H9 (cell line): Measurements from ENCODE around the gene RRAGC. TPM values are rescaled to one million over a fixed set of nuclear protein-coding genes. Genes with fewer than 3 reads are reported as not detected.

Source experiments
- DNase-seq: peaks from one replicate; pipeline ENCODE4 v3.0.0-alpha.2; 2017
- H2AFZ ChIP-seq: one replicate; pipeline ENCODE4 v1.6.1; 2013; ENCODE audit warnings: mild to moderate bottlenecking, low read length, control low read depth, moderate library complexity
- H2AK5ac ChIP-seq: 2 replicates; pipeline ENCODE4 v1.6.1; 2013; ENCODE audit warnings: low read length, control low read depth, mixed read lengths; ENCODE audit not compliant: insufficient read length
- H2BK120ac ChIP-seq: one replicate; pipeline ENCODE4 v1.6.1; 2013; ENCODE audit warnings: low read depth, mild to moderate bottlenecking, low read length, control low read depth, inconsistent platforms; ENCODE audit not compliant: poor library complexity, severe bottlenecking
- H2BK12ac ChIP-seq: 2 replicates; pipeline ENCODE4 v1.6.1; 2013; ENCODE audit warnings: low read length, control low read depth, mixed read lengths, low read depth; ENCODE audit not compliant: insufficient read length
- H2BK15ac ChIP-seq: 2 replicates; pipeline ENCODE4 v1.6.1; 2013; ENCODE audit warnings: low read depth, low read length, control low read depth
- H2BK20ac ChIP-seq: one replicate; pipeline ENCODE4 v1.6.1; 2013; ENCODE audit warnings: low read depth, mild to moderate bottlenecking, low read length, control low read depth, inconsistent platforms; ENCODE audit not compliant: poor library complexity, severe bottlenecking
- H2BK5ac ChIP-seq: 2 replicates; pipeline ENCODE4 v1.6.1; 2013; ENCODE audit warnings: low read length, control low read depth, mixed read lengths; ENCODE audit not compliant: insufficient read length
- H3K14ac ChIP-seq: 2 replicates; pipeline ENCODE4 v1.6.1; 2013; ENCODE audit warnings: low read length, control low read depth; ENCODE audit not compliant: insufficient read depth
- H3K18ac ChIP-seq: 2 replicates; pipeline ENCODE4 v1.6.1; 2013; ENCODE audit warnings: low read depth, mild to moderate bottlenecking, mixed read lengths, low read length, control low read depth; ENCODE audit not compliant: insufficient read length
- H3K23ac ChIP-seq: 2 replicates; pipeline ENCODE4 v1.6.1; 2013; ENCODE audit warnings: low read length, control low read depth, mixed read lengths, low read depth; ENCODE audit not compliant: insufficient read length
- H3K23me2 ChIP-seq: 2 replicates; pipeline ENCODE4 v1.6.1; 2013; ENCODE audit warnings: low read depth, mild to moderate bottlenecking, mixed read lengths, low read length, control low read depth; ENCODE audit not compliant: insufficient read length, poor library complexity, severe bottlenecking
- H3K27ac ChIP-seq: 2 replicates; pipeline ENCODE4 v1.5.1; 2013; ENCODE audit warnings: low read length, control low read depth, mixed read lengths, low read depth; ENCODE audit not compliant: insufficient read length
- H3K27me3 ChIP-seq: 2 replicates; pipeline ENCODE4 v1.6.1; 2013; ENCODE audit warnings: low read length, control low read depth, inconsistent platforms; ENCODE audit not compliant: insufficient read depth
- H3K4ac ChIP-seq: 2 replicates; pipeline ENCODE4 v1.6.1; 2013; ENCODE audit warnings: low read depth, mild to moderate bottlenecking, control low read depth, inconsistent platforms, low read length, moderate library complexity
- H3K4me1 ChIP-seq: 2 replicates; pipeline ENCODE4 v1.6.1; 2013; ENCODE audit warnings: low read length, control low read depth, inconsistent platforms; ENCODE audit not compliant: insufficient read depth
- H3K4me2 ChIP-seq: 2 replicates; pipeline ENCODE4 v1.6.1; 2013; ENCODE audit warnings: low read length, control low read depth, mixed read lengths; ENCODE audit not compliant: insufficient read length, insufficient read depth
- H3K56ac ChIP-seq: 2 replicates; pipeline ENCODE4 v1.6.1; 2013; ENCODE audit warnings: low read depth, mild to moderate bottlenecking, mixed read lengths, low read length, control low read depth; ENCODE audit not compliant: insufficient read length
- H3K79me1 ChIP-seq: 2 replicates; pipeline ENCODE4 v1.6.1; 2013; ENCODE audit warnings: low read depth, mild to moderate bottlenecking, moderate library complexity, low read length, control low read depth, inconsistent platforms; ENCODE audit not compliant: insufficient read depth, poor library complexity, severe bottlenecking
- H3K79me2 ChIP-seq: 2 replicates; pipeline ENCODE4 v1.6.1; 2013; ENCODE audit warnings: low read length, control low read depth, inconsistent platforms; ENCODE audit not compliant: insufficient read depth
- H3K9ac ChIP-seq: 2 replicates; pipeline ENCODE4 v1.6.1; 2013; ENCODE audit warnings: low read length, control low read depth, mixed read lengths; ENCODE audit not compliant: insufficient read length; ENCODE audit errors: extremely low read depth
- H3K9me3 ChIP-seq: one replicate; pipeline ENCODE4 v1.6.1; 2013; ENCODE audit warnings: low read depth, low read length, inconsistent platforms; ENCODE audit not compliant: control insufficient read depth
- H3T11ph ChIP-seq: one replicate; pipeline ENCODE4 v1.6.1; 2013; ENCODE audit warnings: mild to moderate bottlenecking, low read length, control low read depth, inconsistent platforms
- H4K20me1 ChIP-seq: one replicate; pipeline ENCODE4 v1.6.1; 2013; ENCODE audit not compliant: control insufficient read depth, insufficient read length, insufficient read depth
- H4K5ac ChIP-seq: 2 replicates; pipeline ENCODE4 v1.6.1; 2013; ENCODE audit warnings: low read depth, mild to moderate bottlenecking, mixed read lengths, low read length, control low read depth; ENCODE audit not compliant: insufficient read length
- H4K8ac ChIP-seq: replicated peaks from 2 replicates; pipeline ENCODE4 v1.6.1; 2013; ENCODE audit warnings: low read length, control low read depth, mixed read lengths, low read depth; ENCODE audit not compliant: insufficient read length
- H4K91ac ChIP-seq: 2 replicates; pipeline ENCODE4 v1.6.1; 2013; ENCODE audit warnings: low read depth, mild to moderate bottlenecking, moderate library complexity, mixed read lengths, low read length, control low read depth; ENCODE audit not compliant: insufficient read length
- H3K27ac Mint-ChIP-seq, 3 experiments: 2 replicates in 2 of 3; 3 replicates in 1 of 3; pipeline ENCODE4 v1.8.0; 2020 to 2021; ENCODE audit warnings: mixed read lengths in 3 of 3, mild to moderate bottlenecking in 1 of 3, moderate library complexity in 1 of 3
- H3K27me3 Mint-ChIP-seq: 2 replicates; pipeline ENCODE4 v1.8.0; 2021; ENCODE audit warnings: low read depth, mild to moderate bottlenecking, moderate library complexity, mixed read lengths
- H3K36me3 Mint-ChIP-seq, 3 experiments: 2 replicates in 2 of 3; 3 replicates in 1 of 3; pipeline ENCODE4 v1.8.0; 2020 to 2021; ENCODE audit warnings: low read depth in 3 of 3, mixed read lengths in 3 of 3; ENCODE audit not compliant: insufficient read depth in 1 of 3
- H3K4me1 Mint-ChIP-seq, 2 experiments: 2 replicates each; pipeline ENCODE4 v1.8.0; 2020; ENCODE audit warnings: mixed read lengths in 2 of 2
- H3K4me3 Mint-ChIP-seq, 2 experiments: 2 replicates in 1 of 2; 3 replicates in 1 of 2; pipeline ENCODE4 v1.8.0; 2020 to 2021; ENCODE audit warnings: mild to moderate bottlenecking in 2 of 2, mixed read lengths in 2 of 2, moderate library complexity in 1 of 2
- H3K9me3 Mint-ChIP-seq, 2 experiments: 2 replicates in 1 of 2; 3 replicates in 1 of 2; pipeline ENCODE4 v1.8.0; 2020; ENCODE audit warnings: mild to moderate bottlenecking in 2 of 2, mixed read lengths in 2 of 2, moderate library complexity in 1 of 2
- WGBS: extraction: QIAGEN DNeasy Blood & Tissue Kit; methylation state at CpG from one replicate; pipeline ENCODE4 v1.1.7; 2013; ENCODE audit warnings: missing lambda C conversion rate, low lambda C conversion rate, mixed read lengths; ENCODE audit not compliant: insufficient read length; ENCODE audit errors: extremely low coverage; 5-methylcytosine and 5-hydroxymethylcytosine counted together
- total RNA-seq: library from RNA; stranded (reverse); gene quantifications from 2 replicates; pipeline ENCODE4 v1.2.1, GENCODE V29; 2021
- TF ChIP-seq, protein P1 (sequence below): fragments of 200-600 bp; sonication (generic); conservative IDR thresholded peaks from 3 replicates; pipeline ENCODE4 v1.8.0; 2021; ENCODE audit warnings: antibody characterized with exemption, mild to moderate bottlenecking

The RRAGC gene
- total RNA-seq, 1 experiment from 2014 or later, result 17.9 TPM

DNA sequence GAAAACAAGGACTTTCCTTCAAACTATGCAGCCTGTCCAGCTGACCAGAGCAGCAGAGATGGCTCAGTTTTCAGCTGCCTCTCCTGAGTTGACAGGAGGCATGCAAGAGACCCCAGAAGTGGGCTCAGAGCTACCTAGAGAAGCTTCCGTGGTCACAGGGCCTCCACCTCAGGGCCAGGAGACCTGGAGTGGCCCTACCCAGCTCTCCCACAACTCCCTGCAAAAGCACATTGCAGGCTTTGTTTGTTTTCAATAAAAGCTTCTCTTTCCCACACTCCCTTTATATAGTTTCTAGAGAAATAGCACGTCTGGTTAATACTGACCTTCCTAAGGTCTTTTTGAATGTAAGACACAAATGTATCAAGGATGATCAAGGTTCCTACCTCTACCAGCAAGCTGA is 40.1 kb downstream of the RRAGC start:
- Histone ChIP-seq H4K5ac (no peak overlapping the region), H3K18ac (no peak overlapping the region), H3K79me2 (no peaks in the 10 kb centered on the region), H2AFZ (no peak overlapping the region), H2BK15ac (no peak overlapping the region), H3K4ac (no peak overlapping the region), H4K20me1 (no peaks in the 10 kb centered on the region), H4K8ac (no peak overlapping the region), H3K23ac (no peak overlapping the region), H3K27ac (no peak overlapping the region), H3K27me3 (peaks cover 9% of the 10 kb centered on the region), H3K4me2 (no peak overlapping the region), H3K56ac (no peak overlapping the region), H3K4me1 (no peaks in the 10 kb centered on the region), H2BK20ac (no peak overlapping the region), H3K14ac (no peak overlapping the region), H3T11ph (no peak overlapping the region), H3K9ac (no peak overlapping the region), H2AK5ac (no peak overlapping the region), H2BK12ac (no peak overlapping the region), H3K79me1 (no peaks in the 10 kb centered on the region), H3K23me2 (peaks cover 9% of the 10 kb centered on the region), H3K9me3 (no peaks in the 10 kb centered on the region), H2BK120ac (no peak overlapping the region), H2BK5ac (no peak overlapping the region), H4K91ac (no peak overlapping the region)
- Mint-ChIP-seq H3K27me3 (peaks cover 65% of the 10 kb centered on the region), H3K4me3 (no peak overlapping the region), H3K27ac (no peak overlapping the region), H3K36me3 (peaks cover 0 to 9% (median 3%) of the 10 kb centered on the region in 3 experiments; a peak in 3 of 7 replicates), H3K9me3 (peaks cover 7 to 10% of the 10 kb centered on the region in 2 experiments; a peak in 4 of 5 replicates), H3K4me1 (peaks cover 16% of the 10 kb centered on the region in 2 experiments)
- DNase-seq, result no peak
- WGBS, result no CpG with 5 or more reads among the region's 2 CpGs
- TF ChIP-seq, protein P1, sequence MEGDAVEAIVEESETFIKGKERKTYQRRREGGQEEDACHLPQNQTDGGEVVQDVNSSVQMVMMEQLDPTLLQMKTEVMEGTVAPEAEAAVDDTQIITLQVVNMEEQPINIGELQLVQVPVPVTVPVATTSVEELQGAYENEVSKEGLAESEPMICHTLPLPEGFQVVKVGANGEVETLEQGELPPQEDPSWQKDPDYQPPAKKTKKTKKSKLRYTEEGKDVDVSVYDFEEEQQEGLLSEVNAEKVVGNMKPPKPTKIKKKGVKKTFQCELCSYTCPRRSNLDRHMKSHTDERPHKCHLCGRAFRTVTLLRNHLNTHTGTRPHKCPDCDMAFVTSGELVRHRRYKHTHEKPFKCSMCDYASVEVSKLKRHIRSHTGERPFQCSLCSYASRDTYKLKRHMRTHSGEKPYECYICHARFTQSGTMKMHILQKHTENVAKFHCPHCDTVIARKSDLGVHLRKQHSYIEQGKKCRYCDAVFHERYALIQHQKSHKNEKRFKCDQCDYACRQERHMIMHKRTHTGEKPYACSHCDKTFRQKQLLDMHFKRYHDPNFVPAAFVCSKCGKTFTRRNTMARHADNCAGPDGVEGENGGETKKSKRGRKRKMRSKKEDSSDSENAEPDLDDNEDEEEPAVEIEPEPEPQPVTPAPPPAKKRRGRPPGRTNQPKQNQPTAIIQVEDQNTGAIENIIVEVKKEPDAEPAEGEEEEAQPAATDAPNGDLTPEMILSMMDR, result no peak
